Activated CD8-positive, alpha-beta memory T cell treated with anti-CD3 and anti-CD28 coated beads, Interleukin-2, amount 10 ng/mL, durations not matched to agents 7 days and 5 days (primary cell): ENCODE measurements around the gene CCDC73. TPM values are rescaled to one million over a fixed set of nuclear protein-coding genes. Genes with fewer than 3 reads are reported as not detected.
A peak's percentile ranks its signal among the peaks of the same experiment; 100 is the strongest.
"Not testable (repeated sequence)": the region's sequence is repeated elsewhere in the genome, so short reads cannot be mapped to it uniquely, and the experiment has no call there.

Experiments used
- ATAC-seq: fragments of 150-1000 bp; cut with Tn5 transposase; one replicate; pipeline ENCODE4 v1.10.0; 2021; ENCODE audit warnings: moderate library complexity
- CTCF ChIA-PET: fragments of 350-600 bp; sonication (Branson Sonifier 250); formaldehyde crosslinking; loops from one replicate; lab custom pipeline; 2021; ENCODE audit warnings: antibody characterized with exemption; lab: Charles Lee
- DNase-seq: peaks from one replicate; pipeline ENCODE4 v3.0.0-alpha.2; 2020
- H3K27ac Mint-ChIP-seq: one replicate; pipeline ENCODE4 v1.8.0; 2021; ENCODE audit warnings: mild to moderate bottlenecking, mixed read lengths
- H3K27me3 Mint-ChIP-seq: one replicate; pipeline ENCODE4 v1.8.0; 2021; ENCODE audit warnings: mixed read lengths
- H3K36me3 Mint-ChIP-seq: one replicate; pipeline ENCODE4 v1.8.0; 2021; ENCODE audit warnings: mild to moderate bottlenecking, mixed read lengths
- H3K4me1 Mint-ChIP-seq: one replicate; pipeline ENCODE4 v1.8.0; 2021; ENCODE audit warnings: mixed read lengths
- H3K4me3 Mint-ChIP-seq: one replicate; pipeline ENCODE4 v1.8.0; 2021; ENCODE audit warnings: mild to moderate bottlenecking, moderate library complexity, mixed read lengths
- H3K9me3 Mint-ChIP-seq: one replicate; pipeline ENCODE4 v1.8.0; 2022; ENCODE audit warnings: low read depth, mixed read lengths
- total RNA-seq, 2 experiments: library from RNA; stranded (reverse); gene quantifications; one replicate each; pipeline ENCODE4 v1.2.3, GENCODE V29; 2021

CCDC73 gene
- total RNA-seq, 2 experiments from 2014 or later = 0.47 TPM; not detected in 1

DNA sequence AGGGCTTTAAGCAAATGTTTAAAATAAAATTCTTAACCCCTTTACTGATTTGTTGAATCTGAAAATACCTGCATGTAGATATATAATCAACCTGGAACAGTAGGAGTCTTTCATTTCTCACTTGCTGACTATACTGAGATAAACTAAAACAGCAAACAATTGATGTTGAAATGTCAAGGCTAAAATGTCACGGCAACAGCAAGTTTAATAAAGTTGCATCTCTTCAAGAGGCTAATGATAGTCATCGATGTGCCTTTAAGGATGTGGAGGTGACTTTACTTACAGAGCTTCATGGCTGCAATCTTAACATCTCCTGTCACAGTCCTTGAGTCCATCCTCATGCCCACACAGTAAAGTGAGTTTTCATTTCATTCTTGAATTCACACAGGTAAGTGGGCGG, 31.7 kb upstream of the CCDC73 start:
- ATAC-seq = no peak
- CTCF ChIA-PET = interaction anchor here (1.7 kb wide), 1 partner anchor 10 kb away, joined by 5 read pairs; no protein-coding TSS in a partner anchor
- no peaks in the 10 kb centered on the region for H3K9me3 Mint-ChIP-seq

DNA sequence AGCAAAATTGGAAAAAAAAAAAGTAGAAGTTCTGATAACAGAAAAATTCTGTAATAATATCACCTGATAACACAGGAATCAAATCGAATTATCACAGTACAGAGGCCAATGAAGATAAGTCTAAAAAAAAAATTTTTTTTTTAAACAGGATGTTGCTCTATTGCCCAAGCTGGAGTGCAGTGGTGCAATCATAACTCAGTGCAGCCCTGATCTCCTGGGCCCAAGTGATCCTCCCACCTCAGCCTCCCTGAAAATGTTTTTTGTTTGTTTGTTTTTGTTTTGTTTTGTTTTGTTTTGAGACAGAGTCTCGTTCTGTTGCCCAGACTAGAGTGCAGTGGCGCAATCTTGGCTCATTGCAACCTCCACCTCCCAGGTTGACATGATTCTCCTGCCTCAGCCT, 29.2 kb upstream of the CCDC73 start:
- H3K4me3 Mint-ChIP-seq, DNase-seq, H3K9me3 Mint-ChIP-seq, H3K36me3 Mint-ChIP-seq, CTCF ChIA-PET, H3K27ac Mint-ChIP-seq, H3K27me3 Mint-ChIP-seq, H3K4me1 Mint-ChIP-seq, ATAC-seq: not testable (repeated sequence)

More for the DNA sequence above, 31.7 kb upstream of the CCDC73 start:
- peaks cover 21% of the 10 kb centered on the region for H3K27me3 Mint-ChIP-seq
- no peak for DNase-seq
- no peak overlapping the region for H3K4me3 Mint-ChIP-seq
- peaks cover 22% of the 10 kb centered on the region for H3K4me1 Mint-ChIP-seq
- H3K27ac Mint-ChIP-seq = no peak overlapping the region
- no peaks in the 10 kb centered on the region for H3K36me3 Mint-ChIP-seq

DNA sequence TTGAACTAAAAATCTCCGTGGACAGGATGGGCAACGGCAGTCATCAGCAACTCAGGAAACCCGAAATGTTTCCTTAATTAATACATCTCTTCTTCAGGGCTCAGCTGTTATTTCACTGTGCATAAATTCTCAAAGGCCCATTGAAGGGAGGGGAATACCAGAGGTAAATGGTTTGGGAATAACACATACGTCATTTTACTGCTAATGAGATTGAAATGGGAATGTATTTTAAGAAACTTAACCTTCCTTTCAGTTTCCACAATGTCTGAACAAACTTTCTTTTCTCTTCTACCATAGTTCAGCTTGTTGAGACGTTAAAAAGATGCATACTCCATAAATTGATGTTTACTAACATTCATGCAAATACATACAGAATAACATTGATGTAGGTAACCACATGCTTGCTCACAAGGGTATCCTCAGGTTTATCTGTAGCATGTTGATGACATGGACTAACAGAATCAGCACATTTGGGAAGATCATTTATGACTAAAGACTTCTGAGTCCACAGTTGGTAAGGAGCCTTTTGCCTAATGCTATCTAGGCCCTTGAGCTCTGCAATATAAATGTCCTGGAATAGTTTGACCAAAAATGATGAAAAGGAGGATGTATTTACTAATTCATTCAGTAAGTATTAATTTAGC, 27.6 kb upstream of the CCDC73 start:
- Mint-ChIP-seq H3K27me3 (peaks cover 9% of the 10 kb centered on the region), H3K4me1 (peaks cover 8% of the 10 kb centered on the region), H3K36me3 (no peaks in the 10 kb centered on the region), H3K9me3 (no peaks in the 10 kb centered on the region), H3K27ac (no peak overlapping the region), H3K4me3 (peak overlapping the region; percentile 16)
- CTCF ChIA-PET = no interaction called here
- no peak for DNase-seq
- ATAC-seq = no peak

DNA sequence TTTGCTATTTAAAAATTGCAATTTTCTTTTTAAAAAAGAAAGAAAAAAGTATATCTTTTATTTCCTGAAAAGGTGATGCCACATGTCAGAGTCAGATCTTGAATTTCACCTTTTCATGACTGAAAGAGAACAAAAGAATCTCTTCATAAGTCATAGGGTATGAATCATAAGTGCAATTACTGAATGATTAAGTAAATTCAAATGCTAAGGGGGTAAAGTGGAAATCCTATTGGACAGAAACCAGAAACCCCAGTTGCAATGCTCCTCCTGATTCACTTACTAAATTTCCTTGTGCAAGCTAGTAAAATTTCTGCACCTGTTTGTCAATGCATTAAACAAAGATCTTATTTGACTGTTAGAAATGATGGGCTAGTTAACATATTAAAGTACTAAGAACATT, 27.1 kb upstream of the CCDC73 start:
- Mint-ChIP-seq H3K27me3 (peaks cover 9% of the 10 kb centered on the region), H3K36me3 (no peaks in the 10 kb centered on the region), H3K27ac (no peak overlapping the region), H3K4me1 (peaks cover 8% of the 10 kb centered on the region), H3K9me3 (no peaks in the 10 kb centered on the region), H3K4me3 (no peak overlapping the region)
- DNase-seq = no peak
- ATAC-seq = no peak
- CTCF ChIA-PET = no interaction called here

DNA sequence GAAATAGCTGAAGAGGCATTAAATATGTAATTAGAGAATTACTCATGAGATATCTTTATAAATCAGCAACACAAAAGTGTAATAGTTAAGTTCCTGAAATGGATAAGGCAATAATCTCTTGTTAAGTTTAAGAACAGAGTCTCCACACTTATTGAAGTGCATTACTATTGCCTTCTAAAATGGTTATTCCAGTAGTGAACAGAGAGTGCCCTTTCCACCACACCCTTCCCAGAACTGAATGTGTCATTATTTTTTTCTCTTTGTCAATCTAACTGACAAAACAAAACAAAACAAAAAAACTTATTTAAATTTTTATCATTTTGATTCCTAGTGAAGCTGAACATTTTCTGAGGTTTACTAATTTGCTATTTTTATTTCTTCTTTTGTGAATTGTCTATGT, 26.0 kb upstream of the CCDC73 start:
- H3K4me1 Mint-ChIP-seq = peaks cover 8% of the 10 kb centered on the region
- no peak overlapping the region for H3K27ac Mint-ChIP-seq
- H3K9me3 Mint-ChIP-seq = no peaks in the 10 kb centered on the region
- CTCF ChIA-PET = no interaction called here
- peaks cover 13% of the 10 kb centered on the region for H3K27me3 Mint-ChIP-seq
- DNase-seq (no peak), ATAC-seq (no peak)
- no peaks in the 10 kb centered on the region for H3K36me3 Mint-ChIP-seq
- H3K4me3 Mint-ChIP-seq = no peak overlapping the region

GRCh38 chr11:32819187-32819586, 24.7 kb upstream of the CCDC73 start:
- CTCF ChIA-PET = no interaction called here
- ATAC-seq (no peak), DNase-seq (no peak)
- no peak overlapping the region for H3K4me3 Mint-ChIP-seq
- no peaks in the 10 kb centered on the region for H3K9me3 Mint-ChIP-seq
- no peak overlapping the region for H3K27ac Mint-ChIP-seq
- peaks cover 8% of the 10 kb centered on the region for H3K4me1 Mint-ChIP-seq
- peaks cover 18% of the 10 kb centered on the region for H3K27me3 Mint-ChIP-seq
- no peaks in the 10 kb centered on the region for H3K36me3 Mint-ChIP-seq

GRCh38 chr11:32817852-32818183, 23.4 kb upstream of the CCDC73 start:
- no peak overlapping the region for H3K4me3 Mint-ChIP-seq
- ATAC-seq (no peak), DNase-seq (no peak)
- H3K27ac Mint-ChIP-seq = no peak overlapping the region
- peaks cover 18% of the 10 kb centered on the region for H3K27me3 Mint-ChIP-seq
- H3K9me3 Mint-ChIP-seq = no peaks in the 10 kb centered on the region
- H3K4me1 Mint-ChIP-seq = peaks cover 8% of the 10 kb centered on the region
- H3K36me3 Mint-ChIP-seq = no peaks in the 10 kb centered on the region
- CTCF ChIA-PET = no interaction called here

DNA sequence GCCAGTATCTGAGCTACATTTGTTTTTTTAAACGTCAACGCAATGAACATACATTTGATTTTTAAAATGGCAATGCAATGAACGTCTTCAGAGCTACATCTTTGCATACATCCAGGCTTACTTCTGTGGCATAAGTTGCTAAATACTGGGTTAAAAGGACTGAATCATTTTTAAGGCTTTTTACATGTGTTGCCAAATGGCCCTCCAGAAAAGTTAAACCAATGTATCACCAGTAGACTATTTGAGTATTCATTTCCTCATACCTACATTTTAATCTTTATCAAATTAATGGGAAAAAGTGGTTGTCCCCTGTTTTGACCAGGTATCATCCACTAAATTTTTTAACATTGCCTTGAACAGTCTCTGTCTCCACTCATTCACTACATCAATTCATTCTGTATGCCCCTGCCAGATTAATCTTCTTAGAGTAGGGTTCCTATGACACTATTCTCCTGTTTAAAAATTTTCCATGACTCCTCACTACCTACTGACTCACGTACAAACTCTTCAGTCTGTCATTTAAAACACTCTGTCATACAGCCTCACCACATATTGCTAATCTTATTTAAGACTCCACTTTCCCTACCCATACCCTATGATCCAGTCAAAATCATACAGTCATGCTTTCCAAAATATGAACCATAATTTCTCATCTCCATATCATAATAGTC, 22.9 kb upstream of the CCDC73 start:
- CTCF ChIA-PET = no interaction called here
- peaks cover 18% of the 10 kb centered on the region for H3K27me3 Mint-ChIP-seq
- H3K27ac Mint-ChIP-seq = no peak overlapping the region
- ATAC-seq (no peak), DNase-seq (no peak)
- no peaks in the 10 kb centered on the region for H3K36me3 Mint-ChIP-seq
- H3K9me3 Mint-ChIP-seq = no peaks in the 10 kb centered on the region
- H3K4me1 Mint-ChIP-seq = peaks cover 7% of the 10 kb centered on the region
- H3K4me3 Mint-ChIP-seq = no peak overlapping the region

- Mint-ChIP-seq H3K27ac (no peak overlapping the region), H3K4me1 (no peaks in the 10 kb centered on the region), H3K36me3 (no peaks in the 10 kb centered on the region), H3K27me3 (peaks cover 4% of the 10 kb centered on the region), H3K9me3 (no peaks in the 10 kb centered on the region), H3K4me3 (no peak overlapping the region)
- CTCF ChIA-PET = interaction anchor here (0.6 to 1.7 kb wide), 9 partner anchors 9 to 256 kb away, joined by 3 to 8 read pairs (median 3); partner anchors contain the start of gene QSER1
- DNase-seq (peak; percentile 74), ATAC-seq (peak; percentile 88)
These were observed 14.9 kb upstream of the CCDC73 start for GRCh38 chr11:32809313-32809712.

GRCh38 chr11:32796425-32796824, 2.0 kb upstream of the CCDC73 start:
- peaks cover 15% of the 10 kb centered on the region for H3K27me3 Mint-ChIP-seq
- no peak overlapping the region for H3K27ac Mint-ChIP-seq
- H3K9me3 Mint-ChIP-seq = no peaks in the 10 kb centered on the region
- DNase-seq = no peak
- peaks cover 1% of the 10 kb centered on the region for H3K4me1 Mint-ChIP-seq
- H3K4me3 Mint-ChIP-seq = no peak overlapping the region
- CTCF ChIA-PET = interaction anchor here (0.7 kb wide), 1 partner anchor 13 kb away, joined by 3 read pairs; no protein-coding TSS in a partner anchor
- no peak for ATAC-seq
- H3K36me3 Mint-ChIP-seq = no peaks in the 10 kb centered on the region

DNA sequence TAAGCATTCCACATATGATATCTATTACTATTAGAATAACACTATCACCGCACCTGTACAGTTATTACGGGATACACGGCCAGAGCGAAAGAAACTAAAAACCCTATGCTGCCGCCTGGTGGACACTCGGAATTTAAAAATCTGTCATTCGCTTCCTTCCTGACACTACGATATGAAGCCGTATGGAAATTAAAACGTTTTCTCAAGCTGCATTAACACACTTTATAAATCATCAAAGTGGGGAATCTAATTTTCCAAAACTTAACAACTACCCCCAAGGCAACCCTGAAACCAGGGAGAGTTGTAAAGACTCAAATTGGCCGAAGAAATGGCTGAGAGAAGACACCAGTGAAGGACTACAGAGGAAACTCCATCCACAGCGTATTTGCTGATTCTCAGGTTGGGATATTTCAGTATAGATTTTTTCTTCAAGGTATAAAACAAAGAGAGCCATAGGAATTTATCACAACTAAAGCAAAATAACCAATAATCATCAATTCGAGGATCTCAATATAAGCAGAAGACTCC, 1.4 kb downstream of the CCDC73 start:
- Mint-ChIP-seq H3K4me3 (no peak overlapping the region), H3K4me1 (peaks cover 1% of the 10 kb centered on the region), H3K9me3 (no peaks in the 10 kb centered on the region), H3K27ac (no peak overlapping the region), H3K27me3 (peaks cover 30% of the 10 kb centered on the region), H3K36me3 (no peaks in the 10 kb centered on the region)
- ATAC-seq (peak; percentile 77), DNase-seq (peak; percentile 70)
- CTCF ChIA-PET = interaction anchor here (1.1 to 2.0 kb wide), 4 partner anchors 16 to 470 kb away, joined by 3 to 7 read pairs (median 4); no protein-coding TSS in a partner anchor

GRCh38 chr11:32792111-32792947, 2.1 kb downstream of the CCDC73 start:
- H3K4me1 Mint-ChIP-seq = peaks cover 1% of the 10 kb centered on the region
- peaks cover 33% of the 10 kb centered on the region for H3K27me3 Mint-ChIP-seq
- no peak for DNase-seq
- CTCF ChIA-PET = interaction anchor here (1.2 to 2.1 kb wide), 4 partner anchors 16 to 469 kb away, joined by 3 to 7 read pairs (median 4); no protein-coding TSS in a partner anchor
- H3K9me3 Mint-ChIP-seq = no peaks in the 10 kb centered on the region
- no peak overlapping the region for H3K4me3 Mint-ChIP-seq
- ATAC-seq = no peak
- no peaks in the 10 kb centered on the region for H3K36me3 Mint-ChIP-seq
- H3K27ac Mint-ChIP-seq = no peak overlapping the region

DNA sequence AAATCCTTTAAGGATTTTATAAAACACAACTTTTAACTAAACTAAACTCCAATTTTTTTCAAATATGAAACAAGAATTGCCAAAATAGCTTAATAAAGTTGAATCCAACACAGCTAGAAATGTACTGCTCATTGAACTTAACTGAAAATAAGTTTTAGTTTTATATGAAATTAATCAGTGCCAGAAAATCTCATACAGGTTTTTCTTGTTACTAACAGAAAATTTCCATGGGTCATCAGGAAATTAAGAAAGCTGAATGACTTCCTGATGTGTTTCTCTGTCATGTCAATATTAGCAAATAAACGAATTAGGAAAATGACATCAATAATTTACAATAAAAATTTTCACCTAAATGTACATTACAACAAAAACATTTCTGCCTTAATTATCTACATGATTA, 3.5 kb downstream of the CCDC73 start:
- ATAC-seq (no peak), DNase-seq (no peak)
- H3K27me3 Mint-ChIP-seq = peaks cover 36% of the 10 kb centered on the region
- no peaks in the 10 kb centered on the region for H3K36me3 Mint-ChIP-seq
- no peak overlapping the region for H3K27ac Mint-ChIP-seq
- no peaks in the 10 kb centered on the region for H3K9me3 Mint-ChIP-seq
- peaks cover 1% of the 10 kb centered on the region for H3K4me1 Mint-ChIP-seq
- CTCF ChIA-PET = interaction anchor here (1.1 to 2.1 kb wide), 4 partner anchors 12 to 468 kb away, joined by 3 to 7 read pairs (median 4); no protein-coding TSS in a partner anchor
- no peak overlapping the region for H3K4me3 Mint-ChIP-seq
